Esophagus squamous epithelium (tissue), 4 donors: ENCODE results near the gene PLCB4.

ENCODE experiments used
- CTCF ChIP-seq, 6 experiments: fragments of 450-650 bp in 4 of 6; fragments of 200-600 bp in 2 of 6; sonication (generic) in 2 of 6; IDR thresholded peaks; one replicate each; pipeline ENCODE4 v1.5.1; 2016 to 2019; ENCODE audit warnings: antibody characterized with exemption in 6 of 6, mild to moderate bottlenecking in 4 of 6, moderate library complexity in 4 of 6
- POLR2A ChIP-seq, 4 donors: fragments of 450-650 bp; IDR thresholded peaks; one replicate each; pipeline ENCODE4 v1.6.1; 2017; ENCODE audit warnings: antibody characterized with exemption in 4 of 4, mild to moderate bottlenecking in 4 of 4, moderate library complexity in 3 of 4

- no peak for TF ChIP-seq POLR2A (IDR thresholded peaks at IDR 0.05)
- no peak for TF ChIP-seq CTCF (IDR thresholded peaks at IDR 0.05)
These were observed 91.9 kb downstream of the PLCB4 start for GRCh38 chr20:9160757-9161156.
